H7 (cell line): Measurements from ENCODE around the gene EFNA5. TPM values are rescaled to one million over a fixed set of nuclear protein-coding genes. Genes with fewer than 3 reads are reported as not detected.

Source experiments
- DNase-seq: peaks from one replicate; pipeline ENCODE4 v3.0.0; 2012
- H3K27me3 ChIP-seq: 2 replicates; pipeline ENCODE4 v1.6.0; 2011; ENCODE audit warnings: mild to moderate bottlenecking, low read length; ENCODE audit not compliant: control insufficient read depth, insufficient read depth
- H3K36me3 ChIP-seq: replicated peaks from 2 replicates; pipeline ENCODE4 v1.5.1; 2011; ENCODE audit warnings: low read length; ENCODE audit not compliant: control insufficient read depth, insufficient read depth
- H3K4me3 ChIP-seq: 2 replicates; pipeline ENCODE4 v1.5.1; 2011; ENCODE audit warnings: low read depth, mild to moderate bottlenecking, control low read depth, low read length, moderate library complexity; ENCODE audit not compliant: insufficient read depth
- total RNA-seq: library from RNA; depleted of rRNA; stranded (reverse); fragments of >200 nt; shearing (Covaris generic); gene quantifications from 2 replicates; pipeline ENCODE4 v1.2.3, GENCODE V29; 2014

Gene EFNA5
- total RNA-seq, 1 experiment from 2014 or later, result 5.3 TPM

DNA sequence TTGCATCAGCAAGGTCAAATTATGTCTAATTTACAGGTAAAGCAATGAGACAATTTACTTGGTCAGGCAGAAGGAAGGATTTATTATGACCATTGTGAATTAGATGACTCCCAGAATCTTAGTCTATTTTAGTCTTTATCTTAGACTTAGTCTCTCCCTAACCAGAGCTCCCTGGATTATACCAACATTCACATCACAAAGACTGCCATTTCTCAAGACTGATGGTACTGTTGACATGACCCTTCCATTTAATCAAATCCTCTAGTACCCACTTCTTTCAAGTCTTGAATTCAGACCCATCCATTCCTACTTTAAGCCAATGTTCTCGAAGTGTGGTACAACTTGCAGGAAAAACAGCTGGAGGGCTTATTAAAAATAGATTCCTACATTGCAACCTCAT is 257.0 kb downstream of the EFNA5 start:
- no peak for DNase-seq
- Histone ChIP-seq H3K4me3 (no peak overlapping the region), H3K36me3 (no peaks in the 10 kb centered on the region), H3K27me3 (no peaks in the 10 kb centered on the region)

DNA sequence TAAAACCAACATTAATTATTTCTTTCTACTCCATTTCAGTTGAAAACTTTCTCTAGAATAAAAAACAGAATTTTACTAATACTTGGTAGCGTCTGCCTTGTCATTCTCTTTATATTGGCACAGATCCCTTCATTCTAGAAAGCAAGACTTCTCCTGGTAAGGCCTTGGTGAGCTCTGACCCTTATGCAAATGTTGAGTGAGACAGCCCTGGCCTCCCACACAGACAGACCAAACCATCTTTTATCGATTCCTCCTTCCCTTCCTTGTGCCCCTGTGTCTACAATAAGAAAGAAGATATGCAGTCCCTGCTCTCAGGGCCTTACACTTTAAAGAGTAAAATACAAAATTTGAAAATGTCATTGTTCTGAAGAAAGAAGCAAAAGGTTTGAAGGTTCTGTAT is 262.2 kb downstream of the EFNA5 start:
- no peak for DNase-seq
- Histone ChIP-seq H3K4me3 (no peak overlapping the region), H3K27me3 (no peaks in the 10 kb centered on the region)

GRCh38 chr5:107407713-107408298 is 262.9 kb downstream of the EFNA5 start:
- H3K36me3 ChIP-seq, result no peaks in the 10 kb centered on the region
- no peaks in the 10 kb centered on the region for H3K27me3 ChIP-seq
- no peak for DNase-seq
- H3K4me3 ChIP-seq, result no peak overlapping the region

More for the DNA sequence above, 262.2 kb downstream of the EFNA5 start:
- no peaks in the 10 kb centered on the region for H3K36me3 ChIP-seq

GRCh38 chr5:107404595-107405374 is 266.0 kb downstream of the EFNA5 start:
- Histone ChIP-seq H3K36me3 (no peaks in the 10 kb centered on the region), H3K27me3 (no peaks in the 10 kb centered on the region), H3K4me3 (no peak overlapping the region)
- no peak for DNase-seq

- DNase-seq, result no peak
- no peak overlapping the region for H3K4me3 ChIP-seq
- H3K36me3 ChIP-seq, result no peaks in the 10 kb centered on the region
- no peaks in the 10 kb centered on the region for H3K27me3 ChIP-seq
These were observed 267.3 kb downstream of the EFNA5 start for GRCh38 chr5:107403228-107403953.

DNA sequence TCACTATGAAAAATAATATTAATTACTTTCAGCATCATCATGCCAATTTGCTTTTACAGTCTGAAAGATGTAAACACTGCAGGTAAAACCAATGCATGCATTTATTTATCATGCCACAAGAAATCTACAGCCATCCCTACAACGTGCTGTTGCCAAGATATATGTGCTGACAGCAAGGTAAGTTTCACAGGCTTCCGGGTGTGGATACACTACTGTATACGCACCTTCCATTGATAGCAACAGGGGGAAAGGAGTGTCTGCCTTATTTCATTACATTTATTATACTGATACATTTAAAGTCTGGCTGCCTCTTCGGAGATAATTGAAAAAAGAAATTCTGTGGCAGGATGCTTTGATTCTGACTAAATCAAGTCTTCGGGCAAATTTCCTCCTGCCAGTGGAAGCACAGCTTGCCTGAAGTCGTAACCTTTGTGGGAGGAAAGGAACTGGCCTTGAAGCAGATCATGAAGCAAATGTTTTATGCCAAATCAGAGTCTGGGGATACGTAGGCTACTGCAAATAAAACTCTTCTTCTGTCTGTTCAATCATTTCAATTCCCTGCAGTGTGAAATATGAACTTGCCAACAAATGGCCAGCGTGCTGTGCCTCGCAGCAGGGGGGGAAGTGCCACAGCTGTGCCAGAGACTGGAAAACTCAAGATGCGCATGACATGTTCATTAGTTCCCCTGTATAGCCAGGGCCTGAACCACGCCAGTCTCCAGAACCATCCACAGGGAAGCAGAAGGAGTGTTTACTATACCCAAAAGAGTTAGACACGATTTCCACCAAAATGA is 268.1 kb downstream of the EFNA5 start:
- no peak for DNase-seq
- no peak overlapping the region for H3K4me3 ChIP-seq
- H3K27me3 ChIP-seq, result no peaks in the 10 kb centered on the region
- H3K36me3 ChIP-seq, result no peaks in the 10 kb centered on the region

GRCh38 chr5:107401470-107402122 is 269.1 kb downstream of the EFNA5 start:
- DNase-seq, result no peak
- no peaks in the 10 kb centered on the region for H3K27me3 ChIP-seq
- H3K4me3 ChIP-seq, result no peak overlapping the region
- H3K36me3 ChIP-seq, result no peaks in the 10 kb centered on the region

GRCh38 chr5:107400328-107400727 is 270.4 kb downstream of the EFNA5 start:
- Histone ChIP-seq H3K36me3 (no peaks in the 10 kb centered on the region), H3K4me3 (no peak overlapping the region), H3K27me3 (no peaks in the 10 kb centered on the region)

GRCh38 chr5:107398703-107399102 is 272.0 kb downstream of the EFNA5 start:
- Histone ChIP-seq H3K4me3 (no peak overlapping the region), H3K36me3 (no peaks in the 10 kb centered on the region), H3K27me3 (no peaks in the 10 kb centered on the region)
- DNase-seq, result no peak

More at GRCh38 chr5:107400328-107400727, 270.4 kb downstream of the EFNA5 start:
- DNase-seq, result no peak

- Histone ChIP-seq H3K4me3 (no peak overlapping the region), H3K27me3 (no peaks in the 10 kb centered on the region), H3K36me3 (no peaks in the 10 kb centered on the region)
- DNase-seq, result no peak
These were observed 274.4 kb downstream of the EFNA5 start for GRCh38 chr5:107396351-107396690.

- Histone ChIP-seq H3K27me3 (no peaks in the 10 kb centered on the region), H3K4me3 (no peak overlapping the region), H3K36me3 (no peaks in the 10 kb centered on the region)
- DNase-seq, result no peak
These were observed 274.9 kb downstream of the EFNA5 start for GRCh38 chr5:107395632-107396350.

GRCh38 chr5:107393851-107394250 is 276.9 kb downstream of the EFNA5 start:
- no peaks in the 10 kb centered on the region for H3K36me3 ChIP-seq
- DNase-seq, result no peak
- no peak overlapping the region for H3K4me3 ChIP-seq
- no peaks in the 10 kb centered on the region for H3K27me3 ChIP-seq

- Histone ChIP-seq H3K4me3 (no peak overlapping the region), H3K27me3 (no peaks in the 10 kb centered on the region), H3K36me3 (no peaks in the 10 kb centered on the region)
- no peak for DNase-seq
These were observed 278.9 kb downstream of the EFNA5 start for GRCh38 chr5:107391787-107392186.

DNA sequence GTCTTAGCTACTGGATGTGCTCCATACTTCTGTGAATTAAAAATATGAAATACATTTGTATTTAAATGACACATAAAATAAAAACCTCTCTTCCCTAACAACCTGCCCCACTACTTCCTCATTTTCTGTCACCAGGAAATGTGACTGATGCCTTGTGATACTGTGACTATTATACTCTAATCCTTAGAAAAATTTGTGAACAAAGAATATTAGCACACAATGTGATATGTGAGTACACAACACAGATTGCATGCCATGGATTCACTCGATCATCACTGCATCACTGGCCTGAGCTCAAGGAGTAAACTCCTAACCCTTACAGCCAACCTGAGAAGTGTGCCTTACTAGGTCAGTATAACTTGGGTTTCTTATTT is 281.0 kb downstream of the EFNA5 start:
- H3K27me3 ChIP-seq, result no peaks in the 10 kb centered on the region
- no peak overlapping the region for H3K4me3 ChIP-seq
- H3K36me3 ChIP-seq, result no peaks in the 10 kb centered on the region
- DNase-seq, result no peak
